Fibroblast of lung (primary cell): ENCODE results near the gene PLN.

Source experiments
- CTCF ChIP-seq, 2 donors: IDR thresholded peaks in 1 of 2; conservative IDR thresholded peaks in 1 of 2; 1 replicate in 1 of 2; 2 replicates in 1 of 2; pipeline ENCODE4 v1.5.1; 2011 to 2012; ENCODE audit warnings: low read length in 2 of 2, control low read depth in 1 of 2, inconsistent platforms in 1 of 2, low read depth in 1 of 2, mild to moderate bottlenecking in 1 of 2
- EZH2 ChIP-seq: IDR thresholded peaks from 2 replicates; pipeline ENCODE4 v1.5.1; 2012; ENCODE audit warnings: low read length, control low read depth, mild to moderate bottlenecking; ENCODE audit errors: missing control alignments

GRCh38 chr6:118529756-118530155 is 18.3 kb upstream of the PLN start:
- no peak for TF ChIP-seq CTCF (conservative IDR thresholded peaks at IDR 0.05 in 1 of 2, IDR thresholded peaks at IDR 0.05 in 1 of 2; ENCODE audit: low read depth in 1 of 2, low read length in 2 of 2)
- TF ChIP-seq EZH2 = no peak
